ENCODE data around the gene TTC28. TPM values are rescaled to one million over a fixed set of nuclear protein-coding genes. Genes with fewer than 3 reads are reported as not detected.
"Not testable (repeated sequence)": the region's sequence is repeated elsewhere in the genome, so short reads cannot be mapped to it uniquely, and the experiment has no call there.

The TTC28 gene
- polyA plus RNA-seq, 1 donor from 2014 or later, result 14.8 TPM

DNA sequence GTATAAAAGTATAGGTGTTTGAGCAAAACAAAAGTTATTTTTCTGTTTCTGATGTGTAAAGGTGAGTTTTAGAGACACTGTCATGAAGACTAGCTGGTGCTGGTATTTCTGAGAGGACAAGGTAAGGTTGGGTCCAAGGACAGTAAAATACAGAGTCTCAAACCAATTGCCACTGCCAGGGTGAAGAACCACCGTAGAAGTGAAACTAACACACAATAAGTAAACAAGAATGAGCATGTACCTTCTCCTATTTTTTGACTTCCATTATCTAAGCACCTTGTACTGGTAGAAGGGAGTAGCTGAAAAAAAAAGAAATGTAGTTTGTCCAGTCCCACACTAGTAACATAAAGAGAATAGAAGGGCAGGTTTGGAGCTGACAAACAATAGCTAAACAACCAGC lies 117.3 kb downstream of the TTC28 start:
- Histone ChIP-seq H3K79me2 (replicated peaks; ENCODE audit: insufficient read depth, low read length) (peaks cover 4% of the 10 kb centered on the region), H3K4me2 (ENCODE audit: low read length) (no peak overlapping the region), H3K9me2 (ENCODE audit: insufficient read depth, low read length) (no peaks in the 10 kb centered on the region), H3K9me3 (ENCODE audit: low read length) (peaks cover under 1% of the 10 kb centered on the region), H3K27me3 (ENCODE audit: insufficient read depth, low read depth, low read length) (no peaks in the 10 kb centered on the region), H3K4me3 (ENCODE audit: low read length) (no peak overlapping the region), H3F3A (ENCODE audit: insufficient read depth, low read length, poor library complexity, severe bottlenecking) (no peaks in the 10 kb centered on the region), H4K20me1 (ENCODE audit: insufficient read depth) (no peaks in the 10 kb centered on the region), H3K9ac (ENCODE audit: low read length) (no peak overlapping the region), H3K27ac (ENCODE audit: low read length) (no peak overlapping the region), H2AFZ (ENCODE audit: low read depth, low read length) (no peak overlapping the region), H3K36me3 (ENCODE audit: insufficient read depth, low read length) (no peaks in the 10 kb centered on the region)
- TF ChIP-seq, protein P1, sequence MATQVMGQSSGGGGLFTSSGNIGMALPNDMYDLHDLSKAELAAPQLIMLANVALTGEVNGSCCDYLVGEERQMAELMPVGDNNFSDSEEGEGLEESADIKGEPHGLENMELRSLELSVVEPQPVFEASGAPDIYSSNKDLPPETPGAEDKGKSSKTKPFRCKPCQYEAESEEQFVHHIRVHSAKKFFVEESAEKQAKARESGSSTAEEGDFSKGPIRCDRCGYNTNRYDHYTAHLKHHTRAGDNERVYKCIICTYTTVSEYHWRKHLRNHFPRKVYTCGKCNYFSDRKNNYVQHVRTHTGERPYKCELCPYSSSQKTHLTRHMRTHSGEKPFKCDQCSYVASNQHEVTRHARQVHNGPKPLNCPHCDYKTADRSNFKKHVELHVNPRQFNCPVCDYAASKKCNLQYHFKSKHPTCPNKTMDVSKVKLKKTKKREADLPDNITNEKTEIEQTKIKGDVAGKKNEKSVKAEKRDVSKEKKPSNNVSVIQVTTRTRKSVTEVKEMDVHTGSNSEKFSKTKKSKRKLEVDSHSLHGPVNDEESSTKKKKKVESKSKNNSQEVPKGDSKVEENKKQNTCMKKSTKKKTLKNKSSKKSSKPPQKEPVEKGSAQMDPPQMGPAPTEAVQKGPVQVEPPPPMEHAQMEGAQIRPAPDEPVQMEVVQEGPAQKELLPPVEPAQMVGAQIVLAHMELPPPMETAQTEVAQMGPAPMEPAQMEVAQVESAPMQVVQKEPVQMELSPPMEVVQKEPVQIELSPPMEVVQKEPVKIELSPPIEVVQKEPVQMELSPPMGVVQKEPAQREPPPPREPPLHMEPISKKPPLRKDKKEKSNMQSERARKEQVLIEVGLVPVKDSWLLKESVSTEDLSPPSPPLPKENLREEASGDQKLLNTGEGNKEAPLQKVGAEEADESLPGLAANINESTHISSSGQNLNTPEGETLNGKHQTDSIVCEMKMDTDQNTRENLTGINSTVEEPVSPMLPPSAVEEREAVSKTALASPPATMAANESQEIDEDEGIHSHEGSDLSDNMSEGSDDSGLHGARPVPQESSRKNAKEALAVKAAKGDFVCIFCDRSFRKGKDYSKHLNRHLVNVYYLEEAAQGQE (IDR thresholded peaks at IDR 0.05; ENCODE audit: borderline replicate concordance), result no peak
- TF ChIP-seq RAD21 (conservative IDR thresholded peaks at IDR 0.05), result no peak

DNA sequence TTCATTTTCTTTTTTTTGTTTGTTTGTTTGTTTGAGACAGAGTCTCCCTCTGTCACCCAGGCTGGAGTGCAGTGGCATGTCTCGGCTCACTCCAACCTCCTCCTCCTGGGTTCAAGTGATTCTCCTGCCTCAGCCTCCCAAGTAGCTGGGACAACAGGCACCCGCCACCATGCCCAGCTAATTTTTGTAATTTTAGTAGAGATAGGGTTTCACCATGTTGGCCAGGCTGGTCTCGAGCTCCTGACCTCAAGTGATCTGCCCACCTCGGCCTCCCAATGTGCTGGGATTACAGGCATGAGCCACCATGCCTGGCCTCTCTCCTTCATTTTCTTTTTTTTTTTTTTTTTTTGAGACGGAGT lies 118.9 kb downstream of the TTC28 start:
- H2AFZ ChIP-seq (ENCODE audit: low read depth, low read length); H4K20me1 ChIP-seq (ENCODE audit: insufficient read depth); H3K36me3 ChIP-seq (ENCODE audit: insufficient read depth, low read length); H3K9ac ChIP-seq (ENCODE audit: low read length); H3F3A ChIP-seq (ENCODE audit: insufficient read depth, low read length, poor library complexity, severe bottlenecking); H3K79me2 ChIP-seq (replicated peaks; ENCODE audit: insufficient read depth, low read length); H3K27me3 ChIP-seq (ENCODE audit: insufficient read depth, low read depth, low read length); H3K4me2 ChIP-seq (ENCODE audit: low read length); H3K9me2 ChIP-seq (ENCODE audit: insufficient read depth, low read length); H3K9me3 ChIP-seq (ENCODE audit: low read length); H3K4me3 ChIP-seq (ENCODE audit: low read length); H3K27ac ChIP-seq (ENCODE audit: low read length): not testable (repeated sequence)

DNA sequence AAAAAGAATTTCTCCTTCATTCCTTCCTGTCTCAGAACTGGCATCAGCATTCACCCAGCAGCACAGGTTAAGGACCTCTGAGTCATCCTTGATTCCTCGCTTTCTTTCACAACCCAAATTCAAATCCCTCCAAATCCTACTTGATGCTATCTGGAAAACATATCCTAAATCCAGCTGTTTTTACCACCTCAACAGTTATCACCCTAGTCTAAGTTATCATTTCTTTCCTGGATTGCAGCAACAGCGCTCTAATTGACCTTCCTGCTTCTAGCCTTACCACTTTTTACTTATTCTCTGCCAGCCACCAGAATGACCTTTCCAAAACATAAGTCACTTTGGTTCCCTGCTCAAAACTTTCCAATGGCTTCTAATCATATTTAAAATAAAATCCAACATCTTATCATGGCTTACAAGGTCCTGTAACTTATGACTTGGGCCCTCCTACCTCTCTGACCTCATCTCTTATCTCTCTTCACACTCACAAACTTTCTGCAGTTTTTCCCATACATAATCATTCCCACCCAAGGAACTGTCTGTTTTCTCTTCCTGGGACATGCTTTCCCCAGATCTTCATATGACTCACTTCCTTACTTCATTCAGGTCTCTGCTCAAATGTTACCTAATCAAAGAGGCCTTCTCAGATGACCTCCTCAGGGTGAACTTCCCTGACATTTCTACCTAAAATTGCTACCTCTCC lies 119.4 kb downstream of the TTC28 start:
- H3K79me2 ChIP-seq (replicated peaks; ENCODE audit: insufficient read depth, low read length), result peaks cover 4% of the 10 kb centered on the region
- no peak for TF ChIP-seq SMC3 (conservative IDR thresholded peaks at IDR 0.05; ENCODE audit: poor library complexity)
- no peak for TF ChIP-seq POLR2AphosphoS5 (IDR thresholded peaks at IDR 0.05)
- TF ChIP-seq, protein P1 (IDR thresholded peaks at IDR 0.05; ENCODE audit: borderline replicate concordance), result no peak
- TF ChIP-seq TAF1 (IDR thresholded peaks at IDR 0.05; ENCODE audit: low read depth), result no peak
- TF ChIP-seq RAD21 (conservative IDR thresholded peaks at IDR 0.05), result no peak
- TF ChIP-seq, protein P2, sequence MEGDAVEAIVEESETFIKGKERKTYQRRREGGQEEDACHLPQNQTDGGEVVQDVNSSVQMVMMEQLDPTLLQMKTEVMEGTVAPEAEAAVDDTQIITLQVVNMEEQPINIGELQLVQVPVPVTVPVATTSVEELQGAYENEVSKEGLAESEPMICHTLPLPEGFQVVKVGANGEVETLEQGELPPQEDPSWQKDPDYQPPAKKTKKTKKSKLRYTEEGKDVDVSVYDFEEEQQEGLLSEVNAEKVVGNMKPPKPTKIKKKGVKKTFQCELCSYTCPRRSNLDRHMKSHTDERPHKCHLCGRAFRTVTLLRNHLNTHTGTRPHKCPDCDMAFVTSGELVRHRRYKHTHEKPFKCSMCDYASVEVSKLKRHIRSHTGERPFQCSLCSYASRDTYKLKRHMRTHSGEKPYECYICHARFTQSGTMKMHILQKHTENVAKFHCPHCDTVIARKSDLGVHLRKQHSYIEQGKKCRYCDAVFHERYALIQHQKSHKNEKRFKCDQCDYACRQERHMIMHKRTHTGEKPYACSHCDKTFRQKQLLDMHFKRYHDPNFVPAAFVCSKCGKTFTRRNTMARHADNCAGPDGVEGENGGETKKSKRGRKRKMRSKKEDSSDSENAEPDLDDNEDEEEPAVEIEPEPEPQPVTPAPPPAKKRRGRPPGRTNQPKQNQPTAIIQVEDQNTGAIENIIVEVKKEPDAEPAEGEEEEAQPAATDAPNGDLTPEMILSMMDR (IDR thresholded peaks at IDR 0.05; ENCODE audit: poor library complexity, severe bottlenecking), result no peak
- TF ChIP-seq MXI1 (conservative IDR thresholded peaks at IDR 0.05; ENCODE audit: poor library complexity, severe bottlenecking), result no peak
- TF ChIP-seq EP300 (conservative IDR thresholded peaks at IDR 0.05; ENCODE audit: poor library complexity, severe bottlenecking), result no peak
- no peak for TF ChIP-seq EZH2 (IDR thresholded peaks at IDR 0.05; ENCODE audit: borderline replicate concordance, insufficient read depth, low read length, poor library complexity, severe bottlenecking)
- no peak overlapping the region for H3K4me3 ChIP-seq (ENCODE audit: low read length)
- H3K27me3 ChIP-seq (ENCODE audit: insufficient read depth, low read depth, low read length), result no peaks in the 10 kb centered on the region
- H2AFZ ChIP-seq (ENCODE audit: low read depth, low read length), result no peak overlapping the region
- no peak overlapping the region for H3K27ac ChIP-seq (ENCODE audit: low read length)
- H3K9me3 ChIP-seq (ENCODE audit: low read length), result peaks cover 9% of the 10 kb centered on the region
- no peaks in the 10 kb centered on the region for H3K36me3 ChIP-seq (ENCODE audit: insufficient read depth, low read length)
- no peaks in the 10 kb centered on the region for H3F3A ChIP-seq (ENCODE audit: insufficient read depth, low read length, poor library complexity, severe bottlenecking)
- no peak overlapping the region for H3K4me2 ChIP-seq (ENCODE audit: low read length)
- no peaks in the 10 kb centered on the region for H3K9me2 ChIP-seq (ENCODE audit: insufficient read depth, low read length)
- no peaks in the 10 kb centered on the region for H4K20me1 ChIP-seq (ENCODE audit: insufficient read depth)
- H3K9ac ChIP-seq (ENCODE audit: low read length), result no peak overlapping the region

Measured in neural cell (in vitro differentiated cells).